Prostate gland (tissue), 2 donors: Measurements from ENCODE around the gene CNOT6L.

Experiments
- CTCF ChIP-seq, 4 experiments: fragments of 200-600 bp in 2 of 4; fragments of 450-650 bp in 2 of 4; sonication (generic) in 2 of 4; IDR thresholded peaks; 1 replicate in 3 of 4; 2 replicates in 1 of 4; pipeline ENCODE4 v1.5.1; 2016 to 2019; ENCODE audit warnings: antibody characterized with exemption in 4 of 4, mild to moderate bottlenecking in 2 of 4, moderate library complexity in 2 of 4
- POLR2A ChIP-seq: fragments of 450-650 bp; IDR thresholded peaks from one replicate; pipeline ENCODE4 v1.6.1; 2016; ENCODE audit warnings: antibody characterized with exemption, mild to moderate bottlenecking
- POLR2AphosphoS5 ChIP-seq: sonication (generic); formaldehyde crosslinking; IDR thresholded peaks from one replicate; pipeline ENCODE4 v1.6.1; 2017; ENCODE audit warnings: antibody characterized with exemption

- TF ChIP-seq POLR2A (no peak), CTCF (IDR thresholded peaks at IDR 0.05) (no peak), POLR2AphosphoS5 (no peak)
Measured at GRCh38 chr4:77765720-77766119, 53.4 kb downstream of the CNOT6L start.
